ENCODE measurements around the gene C5orf24. TPM values are rescaled to one million over a fixed set of nuclear protein-coding genes. Genes with fewer than 3 reads are reported as not detected.
"Not testable (repeated sequence)": the region's sequence is repeated elsewhere in the genome, so short reads cannot be mapped to it uniquely, and the experiment has no call there.

C5orf24 gene
- total and polyA plus RNA-seq, 2 donors from 2014 or later, result 18.2 to 46.1 TPM

GRCh38 chr5:134851307-134851923 lies 5.6 kb downstream of the C5orf24 start:
- H3K27ac ChIP-seq (ENCODE audit: low read depth in 2 of 2, low read length in 2 of 2), result no peak overlapping the region
- no peaks in the 10 kb centered on the region for H3K4me1 ChIP-seq (ENCODE audit: control insufficient read depth in 2 of 3, insufficient read depth in 2 of 3, low read depth in 1 of 3, low read length in 3 of 3)
- no peak overlapping the region for H3K9ac ChIP-seq (ENCODE audit: low read length in 3 of 3)
- TF ChIP-seq CTCF (IDR thresholded peaks at IDR 0.05; ENCODE audit: borderline replicate concordance, extremely low read depth, insufficient read depth), result peak; percentile 19
- FAIRE-seq, result no peak
- no peak overlapping the region for H3K4me3 ChIP-seq (ENCODE audit: low read length in 3 of 3)
- no peaks in the 10 kb centered on the region for H3K27me3 ChIP-seq (ENCODE audit: control insufficient read depth, insufficient read depth, low read length)
- DNase-seq, result peak in 1 of 5 donors; percentile 28
- intact Hi-C loops (cut with DNase I), result no loop called here
- peaks cover 0 to 15% (median 13%) of the 10 kb centered on the region in 3 donors for H3K36me3 ChIP-seq (ENCODE audit: control insufficient read depth in 2 of 3, insufficient read depth in 3 of 3, low read length in 3 of 3)
- H3K9me3 ChIP-seq (ENCODE audit: control insufficient read depth in 2 of 3, insufficient read depth in 1 of 3, low read length in 3 of 3), result no peaks in the 10 kb centered on the region

GRCh38 chr5:134856465-134856864 lies 10.7 kb downstream of the C5orf24 start:
- H3K36me3 ChIP-seq (ENCODE audit: control insufficient read depth in 2 of 3, insufficient read depth in 3 of 3, low read length in 3 of 3), result peaks cover 8 to 25% (median 21%) of the 10 kb centered on the region in 3 donors
- FAIRE-seq; intact Hi-C loops (cut with DNase I); DNase-seq; H3K9ac ChIP-seq (ENCODE audit: low read length in 3 of 3); H3K4me3 ChIP-seq (ENCODE audit: low read length in 3 of 3); H3K9me3 ChIP-seq (ENCODE audit: control insufficient read depth in 2 of 3, insufficient read depth in 1 of 3, low read length in 3 of 3); H3K27me3 ChIP-seq (ENCODE audit: control insufficient read depth, insufficient read depth, low read length); H3K27ac ChIP-seq (ENCODE audit: low read depth in 2 of 2, low read length in 2 of 2); H3K4me1 ChIP-seq (ENCODE audit: control insufficient read depth in 2 of 3, insufficient read depth in 2 of 3, low read depth in 1 of 3, low read length in 3 of 3): not testable (repeated sequence)

GRCh38 chr5:134857401-134857800 lies 11.6 kb downstream of the C5orf24 start:
- H3K36me3 ChIP-seq (ENCODE audit: control insufficient read depth in 2 of 3, insufficient read depth in 3 of 3, low read length in 3 of 3), result peaks cover 8 to 25% (median 21%) of the 10 kb centered on the region in 3 donors
- H3K27me3 ChIP-seq (ENCODE audit: control insufficient read depth, insufficient read depth, low read length), result no peaks in the 10 kb centered on the region
- H3K4me3 ChIP-seq (ENCODE audit: low read length in 3 of 3), result no peak overlapping the region
- no peaks in the 10 kb centered on the region for H3K9me3 ChIP-seq (ENCODE audit: control insufficient read depth in 2 of 3, insufficient read depth in 1 of 3, low read length in 3 of 3)
- FAIRE-seq (no peak), DNase-seq (no peak)
- H3K4me1 ChIP-seq (ENCODE audit: control insufficient read depth in 2 of 3, insufficient read depth in 2 of 3, low read depth in 1 of 3, low read length in 3 of 3), result no peaks in the 10 kb centered on the region
- H3K9ac ChIP-seq (ENCODE audit: low read length in 3 of 3), result no peak overlapping the region
- H3K27ac ChIP-seq (ENCODE audit: low read depth in 2 of 2, low read length in 2 of 2), result no peak overlapping the region
- TF ChIP-seq CTCF (IDR thresholded peaks at IDR 0.05; ENCODE audit: borderline replicate concordance, extremely low read depth, insufficient read depth), result no peak
- intact Hi-C loops (cut with DNase I), result no loop called here

- no peak for TF ChIP-seq CTCF (IDR thresholded peaks at IDR 0.05; ENCODE audit: borderline replicate concordance, extremely low read depth, insufficient read depth)
- no peak for FAIRE-seq
- H3K27ac ChIP-seq (ENCODE audit: low read depth in 2 of 2, low read length in 2 of 2), result no peak overlapping the region
- intact Hi-C loops (cut with DNase I), result no loop called here
- no peak for DNase-seq
- H3K9me3 ChIP-seq (ENCODE audit: control insufficient read depth in 2 of 3, insufficient read depth in 1 of 3, low read length in 3 of 3), result no peaks in the 10 kb centered on the region
- H3K4me1 ChIP-seq (ENCODE audit: control insufficient read depth in 2 of 3, insufficient read depth in 2 of 3, low read depth in 1 of 3, low read length in 3 of 3), result no peaks in the 10 kb centered on the region
- H3K27me3 ChIP-seq (ENCODE audit: control insufficient read depth, insufficient read depth, low read length), result no peaks in the 10 kb centered on the region
- no peak overlapping the region for H3K9ac ChIP-seq (ENCODE audit: low read length in 3 of 3)
- peaks cover 0 to 2% (median 2%) of the 10 kb centered on the region in 3 donors for H3K36me3 ChIP-seq (ENCODE audit: control insufficient read depth in 2 of 3, insufficient read depth in 3 of 3, low read length in 3 of 3)
- no peak overlapping the region for H3K4me3 ChIP-seq (ENCODE audit: low read length in 3 of 3)
Measured at GRCh38 chr5:134864707-134865106, 18.9 kb downstream of the C5orf24 start.
